K562 (cell line): ENCODE results near the gene NUPR1. TPM values are rescaled to one million over a fixed set of nuclear protein-coding genes. Genes with fewer than 3 reads are reported as not detected.

Experiments
- CBX3 ChIP-seq, 2 experiments: IDR thresholded peaks; 1 replicate in 1 of 2; 2 replicates in 1 of 2; pipeline ENCODE4 v1.6.1; 2012; ENCODE audit warnings: inconsistent platforms in 2 of 2, low read length in 2 of 2, borderline replicate concordance in 1 of 2, control low read depth in 1 of 2
- ILF3 ChIP-seq: fragments of 450-650 bp; IDR thresholded peaks from 2 replicates; pipeline ENCODE4 v1.6.1; 2018; ENCODE audit warnings: antibody characterized with exemption, mild to moderate bottlenecking, moderate library complexity, borderline replicate concordance
- MEIS2 ChIP-seq: fragments of 450-650 bp; IDR thresholded peaks from 2 replicates; pipeline ENCODE4 v1.6.1; 2014; ENCODE audit warnings: mild to moderate bottlenecking; ENCODE audit not compliant: partially characterized antibody
- MYC ChIP-seq, 2 experiments: fragments of 250-450 bp in 1 of 2; sonication (Bioruptor Pico) in 1 of 2; IDR thresholded peaks; 2 replicates each; pipeline versions ENCODE4 v1.5.1 to v1.6.1; 2012 to 2021; ENCODE audit warnings: low read depth in 2 of 2, borderline replicate concordance in 1 of 2, improper control_type of control experiment in 1 of 2, low read length in 1 of 2, mild to moderate bottlenecking in 1 of 2, moderate library complexity in 1 of 2
- NFYB ChIP-seq: IDR thresholded peaks from 2 replicates; pipeline ENCODE4 v1.6.1; 2011; ENCODE audit warnings: mild to moderate bottlenecking, moderate library complexity; ENCODE audit not compliant: insufficient read length; ENCODE audit errors: extremely low read depth
- PBX2 ChIP-seq, 2 experiments: IDR thresholded peaks in 1 of 2; conservative IDR thresholded peaks in 1 of 2; 2 replicates each; pipeline ENCODE4 v1.6.1; 2016; ENCODE audit warnings: low read depth in 2 of 2, mild to moderate bottlenecking in 1 of 2, missing compliant biosample characterization in 1 of 2, missing genetic modification characterization in 1 of 2, moderate library complexity in 1 of 2
- ZNF318 ChIP-seq, 2 experiments: fragments of 450-650 bp; IDR thresholded peaks; 2 replicates each; pipeline ENCODE4 v1.6.1; 2016; ENCODE audit warnings: mild to moderate bottlenecking in 2 of 2, borderline replicate concordance in 1 of 2, low read depth in 1 of 2, moderate library complexity in 1 of 2
- polyA plus RNA-seq, 8 experiments: library from polyadenylated mRNA; depleted of rRNA in 4 of 8; stranded (reverse) in 5 of 8; unstranded in 3 of 8; fragments of >200 nt; fragmentation: Nextera tagmentation in 2 of 8; fragmentation: Illumina TruSeq in 1 of 8; extraction: Ambion mirVana in 2 of 8; extraction: Trizol in 1 of 8; gene quantifications; 2 replicates each; pipeline versions ENCODE4 v1.2.1 to v1.2.3, GENCODE V29; 2011 to 2014; ENCODE audit warnings: inconsistent platforms in 1 of 8, missing spikeins in 1 of 8
- total RNA-seq, 7 experiments: library from RNA; depleted of rRNA in 6 of 7; stranded (reverse); fragments of >200 nt in 6 of 7; fragmentation: Illumina TruSeq in 2 of 7; extraction: Trizol in 2 of 7; gene quantifications; 2 replicates each; pipeline versions ENCODE4 v1.2.1 to v1.2.3, GENCODE V29; 2011 to 2021; ENCODE audit warnings: low replicate concordance in 1 of 7
- TF ChIP-seq, protein P1 (sequence below): sonication (generic); formaldehyde crosslinking; IDR thresholded peaks from 2 replicates; pipeline ENCODE4 v1.8.0; 2022; ENCODE audit warnings: mild to moderate bottlenecking, missing genetic modification reagents, borderline replicate concordance
- TF ChIP-seq, protein P2 (sequence below): sonication (generic); formaldehyde crosslinking; IDR thresholded peaks from 2 replicates; pipeline ENCODE4 v1.9.0; 2022; ENCODE audit warnings: mild to moderate bottlenecking, missing genetic modification reagents

Gene NUPR1
- total and polyA plus RNA-seq, 9 of the 15 experiments (the other 6 are each of a cell fraction or from before 2014, with no cell fraction given): 0.07 to 1.5 (median 0.27) TPM

DNA sequence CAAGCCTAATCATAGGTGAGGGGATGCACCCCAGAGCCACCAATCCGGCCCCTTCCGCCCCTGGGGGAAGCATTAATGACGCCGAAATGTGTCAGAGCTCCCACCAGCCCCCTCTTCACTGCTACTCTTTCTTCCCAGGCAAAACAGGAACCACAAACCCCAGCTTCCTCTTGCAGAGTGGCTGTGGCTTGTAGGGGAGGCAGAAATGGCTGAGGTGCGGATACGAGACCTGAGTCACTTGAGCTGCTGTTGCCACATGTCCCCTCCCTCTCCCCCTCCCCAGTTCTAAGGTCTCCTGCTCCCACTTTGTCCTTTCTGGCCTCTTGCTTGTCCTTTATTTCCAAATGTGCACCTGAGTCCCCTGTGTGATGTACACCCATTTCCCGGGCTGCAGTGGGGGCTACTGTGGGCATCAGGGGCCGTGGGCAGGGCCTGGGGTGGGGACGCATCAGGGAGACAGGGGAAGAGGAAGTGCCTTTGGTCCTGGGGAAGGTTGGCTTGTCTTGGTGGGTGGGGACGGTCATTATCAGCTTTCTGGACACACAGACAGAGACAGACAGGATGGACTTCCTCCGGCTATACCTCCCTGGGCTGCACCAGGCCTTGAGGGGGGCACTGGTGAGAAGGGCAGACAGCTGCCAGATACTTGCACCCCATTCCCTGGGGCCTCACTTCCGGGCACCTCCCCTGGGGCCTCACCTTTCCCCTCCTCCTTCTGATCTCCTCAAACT is 44.5 kb downstream of the NUPR1 start, which contains the start of gene APOBR (continued):
- TF ChIP-seq CBX3 (IDR thresholded peaks at IDR 0.05; ENCODE audit: borderline replicate concordance in 1 of 2, low read length in 2 of 2) (no peak), PBX2 (CRISPR knock-in tag; IDR thresholded peaks at IDR 0.05; ENCODE audit: low read depth) (no peak), PBX2 (tag; conservative IDR thresholded peaks at IDR 0.05; ENCODE audit: low read depth) (no peak), ZNF318 (IDR thresholded peaks at IDR 0.05; ENCODE audit: borderline replicate concordance in 1 of 2, low read depth in 1 of 2) (0 out of 4 replicates have a peak, but pooled peaks of 1 of the 2 experiments have one; percentile 24), NFYB (no peak), MYC (IDR thresholded peaks at IDR 0.05; ENCODE audit: low read depth, low read length) (no peak), MYC (CRISPR knock-in tag; IDR thresholded peaks at IDR 0.05; ENCODE audit: borderline replicate concordance, low read depth) (no peak; the same call in 1 of the 2 replicates), ILF3 (no peak), MEIS2 (no peak)
- TF ChIP-seq, protein P1, sequence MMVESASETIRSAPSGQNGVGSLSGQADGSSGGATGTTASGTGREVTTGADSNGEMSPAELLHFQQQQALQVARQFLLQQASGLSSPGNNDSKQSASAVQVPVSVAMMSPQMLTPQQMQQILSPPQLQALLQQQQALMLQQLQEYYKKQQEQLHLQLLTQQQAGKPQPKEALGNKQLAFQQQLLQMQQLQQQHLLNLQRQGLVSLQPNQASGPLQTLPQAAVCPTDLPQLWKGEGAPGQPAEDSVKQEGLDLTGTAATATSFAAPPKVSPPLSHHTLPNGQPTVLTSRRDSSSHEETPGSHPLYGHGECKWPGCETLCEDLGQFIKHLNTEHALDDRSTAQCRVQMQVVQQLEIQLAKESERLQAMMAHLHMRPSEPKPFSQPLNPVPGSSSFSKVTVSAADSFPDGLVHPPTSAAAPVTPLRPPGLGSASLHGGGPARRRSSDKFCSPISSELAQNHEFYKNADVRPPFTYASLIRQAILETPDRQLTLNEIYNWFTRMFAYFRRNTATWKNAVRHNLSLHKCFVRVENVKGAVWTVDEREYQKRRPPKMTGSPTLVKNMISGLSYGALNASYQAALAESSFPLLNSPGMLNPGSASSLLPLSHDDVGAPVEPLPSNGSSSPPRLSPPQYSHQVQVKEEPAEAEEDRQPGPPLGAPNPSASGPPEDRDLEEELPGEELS (CRISPR knock-in tag): no peak
- TF ChIP-seq, protein P2, sequence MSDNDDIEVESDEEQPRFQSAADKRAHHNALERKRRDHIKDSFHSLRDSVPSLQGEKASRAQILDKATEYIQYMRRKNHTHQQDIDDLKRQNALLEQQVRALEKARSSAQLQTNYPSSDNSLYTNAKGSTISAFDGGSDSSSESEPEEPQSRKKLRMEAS (CRISPR knock-in tag): 0 out of 2 replicates have a peak, but pooled peaks have one; percentile 38
